ENCODE measurements around the gene OR5K4. TPM values are rescaled to one million over a fixed set of nuclear protein-coding genes. Genes with fewer than 3 reads are reported as not detected.
"Not testable (repeated sequence)": the region's sequence is repeated elsewhere in the genome, so short reads cannot be mapped to it uniquely, and the experiment has no call there.

The OR5K4 gene
- total RNA-seq, 4 donors from 2014 or later: not detected

DNA sequence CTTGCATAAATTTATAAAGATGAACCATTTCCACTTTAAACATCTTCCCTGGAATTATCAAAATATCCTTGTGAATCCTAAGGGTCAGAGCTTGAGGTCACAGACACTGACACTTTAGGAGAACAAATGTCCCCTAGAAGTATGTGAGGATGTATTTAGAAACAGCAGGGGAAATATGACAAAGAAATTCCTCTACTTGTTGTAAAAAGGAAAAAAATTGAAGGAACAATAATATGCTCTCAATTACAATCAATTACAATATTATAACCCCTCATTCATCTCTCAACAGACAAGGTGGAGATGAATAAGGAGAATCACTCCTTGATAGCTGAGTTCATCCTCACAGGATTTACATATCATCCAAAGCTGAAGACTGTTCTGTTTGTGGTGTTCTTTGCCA is 36.7 kb downstream of the OR5K4 start, which contains the start of gene OR5K3:
Gene OR5K3 (plus strand): TSS at position 301 of the 400 bp plus-strand sequence. CDS start 0 bp downstream, at position 301.
- in situ Hi-C loops (cut with MboI; ENCODE audit: low sequenced_read_pairs in 4 of 4) (no loop called here), intact Hi-C loops (cut with DNase I; ENCODE audit: low total_unique reads) (no loop called here)
- H3K4me3 ChIP-seq: no peak within 1 kb of the TSS
- H3K4me1 ChIP-seq: no peaks in the 10 kb centered on the region
- TF ChIP-seq POLR2A (IDR thresholded peaks at IDR 0.05): no peak
- TF ChIP-seq CTCF (IDR thresholded peaks at IDR 0.05 in 4 of 5, conservative IDR thresholded peaks at IDR 0.05 in 1 of 5): no peak
- DNase-seq (no peak), ATAC-seq (no peak)
- no peaks in the 10 kb centered on the region for H3K9me3 ChIP-seq
- H3K27me3 ChIP-seq: no peaks in the 10 kb centered on the region
- H3K27ac ChIP-seq: no peak within 1 kb of the TSS
- no peaks in the 10 kb centered on the region for H3K36me3 ChIP-seq

- no peak for DNase-seq
- in situ Hi-C loops (cut with MboI; ENCODE audit: low sequenced_read_pairs in 4 of 4): no loop called here
- no peaks in the 10 kb centered on the region for H3K4me1 ChIP-seq
- no peak overlapping the region for H3K4me3 ChIP-seq
- no peaks in the 10 kb centered on the region for H3K9me3 ChIP-seq
- no peak for ATAC-seq
- H3K27ac ChIP-seq: no peak overlapping the region
- no peaks in the 10 kb centered on the region for H3K27me3 ChIP-seq
- intact Hi-C loops (cut with DNase I; ENCODE audit: low total_unique reads): no loop called here
- TF ChIP-seq CTCF (IDR thresholded peaks at IDR 0.05 in 4 of 5, conservative IDR thresholded peaks at IDR 0.05 in 1 of 5) (no peak), POLR2A (IDR thresholded peaks at IDR 0.05) (no peak)
- H3K36me3 ChIP-seq: no peaks in the 10 kb centered on the region
Measured at GRCh38 chr3:98395101-98395500, 41.4 kb downstream of the OR5K4 start.

GRCh38 chr3:98396482-98396881 is 42.8 kb downstream of the OR5K4 start:
- H3K27ac ChIP-seq; intact Hi-C loops (cut with DNase I; ENCODE audit: low total_unique reads); ATAC-seq; H3K9me3 ChIP-seq; H3K4me1 ChIP-seq; H3K27me3 ChIP-seq; H3K36me3 ChIP-seq; DNase-seq; in situ Hi-C loops (cut with MboI; ENCODE audit: low sequenced_read_pairs in 4 of 4); H3K4me3 ChIP-seq: not testable (repeated sequence)

DNA sequence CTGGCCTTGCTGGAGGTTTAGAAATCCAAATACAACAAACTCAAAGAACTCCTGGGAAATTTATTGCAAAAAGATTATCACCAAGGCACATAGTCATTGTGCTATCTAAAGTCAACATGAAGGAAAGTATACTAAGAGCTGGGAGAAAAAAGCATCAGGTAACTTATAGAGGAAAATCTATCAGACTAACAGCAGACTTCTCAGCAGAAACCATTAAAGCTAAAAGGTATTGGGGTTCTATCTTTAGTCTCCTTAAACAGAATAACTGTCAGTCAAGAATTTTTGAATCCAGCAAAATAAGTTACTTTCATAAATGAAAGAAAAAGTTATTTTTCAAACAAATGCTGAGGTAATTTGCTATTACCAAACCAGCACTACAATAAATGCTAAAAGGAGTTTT is 44.9 kb downstream of the OR5K4 start:
- no peak for TF ChIP-seq POLR2A (IDR thresholded peaks at IDR 0.05)
- no peak for TF ChIP-seq CTCF (IDR thresholded peaks at IDR 0.05 in 4 of 5, conservative IDR thresholded peaks at IDR 0.05 in 1 of 5)
- Histone ChIP-seq H3K36me3 (no peaks in the 10 kb centered on the region), H3K27ac (no peak overlapping the region), H3K4me1 (no peaks in the 10 kb centered on the region), H3K9me3 (no peaks in the 10 kb centered on the region), H3K27me3 (no peaks in the 10 kb centered on the region), H3K4me3 (no peak overlapping the region)
- in situ Hi-C loops (cut with MboI; ENCODE audit: low sequenced_read_pairs in 4 of 4) (no loop called here), intact Hi-C loops (cut with DNase I; ENCODE audit: low total_unique reads) (no loop called here)
- no peak for ATAC-seq
- no peak for DNase-seq

DNA sequence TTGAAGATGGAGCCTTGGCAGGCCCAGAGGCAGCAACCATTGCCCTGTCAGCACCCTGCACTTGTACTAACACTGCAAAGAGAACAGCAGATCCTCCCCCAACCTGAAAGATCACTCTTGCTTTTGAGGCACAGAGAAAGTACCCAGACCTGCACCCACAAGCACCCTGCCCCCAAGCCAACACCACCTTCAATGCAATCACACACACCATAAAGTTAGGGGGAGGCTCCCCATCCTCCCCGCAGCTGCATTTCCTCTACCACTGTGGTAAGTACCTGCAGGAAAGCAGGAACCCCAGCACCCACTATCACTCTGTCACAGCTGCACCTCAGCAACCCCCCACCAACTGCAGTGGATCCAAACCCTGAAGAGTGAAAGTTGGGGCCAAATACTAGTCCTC is 48.9 kb downstream of the OR5K4 start:
- Histone ChIP-seq H3K4me1 (no peaks in the 10 kb centered on the region), H3K9me3 (peaks cover 0 to 4% (median 0%) of the 10 kb centered on the region in 3 donors), H3K27ac (no peak overlapping the region), H3K4me3 (no peak overlapping the region), H3K36me3 (no peaks in the 10 kb centered on the region), H3K27me3 (no peaks in the 10 kb centered on the region)
- no peak for DNase-seq
- no peak for ATAC-seq
- in situ Hi-C loops (cut with MboI; ENCODE audit: low sequenced_read_pairs in 4 of 4) (no loop called here), intact Hi-C loops (cut with DNase I; ENCODE audit: low total_unique reads) (no loop called here)
- TF ChIP-seq POLR2A (IDR thresholded peaks at IDR 0.05) (no peak), CTCF (IDR thresholded peaks at IDR 0.05 in 4 of 5, conservative IDR thresholded peaks at IDR 0.05 in 1 of 5) (no peak)

Data from gastrocnemius medialis (tissue), 4 donors.